CD4-positive, alpha-beta T cell treated with Interleukin-1 beta for 1 hour (primary cell): ENCODE data around the gene FKBP8.
"Not testable (repeated sequence)": the region's sequence is repeated elsewhere in the genome, so short reads cannot be mapped to it uniquely, and the experiment has no call there.

Experiments
- DNase-seq, 2 donors: peaks; one replicate each; pipeline ENCODE4 v3.0.0-alpha.2; 2020 to 2022

The FKBP8 gene

DNA sequence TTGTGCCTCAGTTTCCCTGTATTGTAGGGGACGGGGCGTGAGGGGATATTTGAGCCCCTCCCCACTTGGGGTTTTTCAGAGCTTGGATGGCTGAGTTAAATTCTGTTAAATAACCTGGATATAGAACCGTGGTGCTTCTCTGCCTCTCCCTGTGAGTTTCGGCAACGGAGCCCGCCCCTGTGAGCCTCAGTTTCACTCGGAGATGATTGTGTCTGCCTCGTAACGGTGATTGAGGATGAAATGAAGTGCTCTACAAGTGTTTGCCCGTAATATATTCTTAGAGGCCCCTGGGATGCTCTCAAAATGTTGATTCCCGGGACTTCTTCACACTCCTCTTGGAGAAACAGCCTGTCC, 14.8 kb upstream of the FKBP8 start:
- DNase-seq = peak in 1 of 2 donors; percentile 25

DNA sequence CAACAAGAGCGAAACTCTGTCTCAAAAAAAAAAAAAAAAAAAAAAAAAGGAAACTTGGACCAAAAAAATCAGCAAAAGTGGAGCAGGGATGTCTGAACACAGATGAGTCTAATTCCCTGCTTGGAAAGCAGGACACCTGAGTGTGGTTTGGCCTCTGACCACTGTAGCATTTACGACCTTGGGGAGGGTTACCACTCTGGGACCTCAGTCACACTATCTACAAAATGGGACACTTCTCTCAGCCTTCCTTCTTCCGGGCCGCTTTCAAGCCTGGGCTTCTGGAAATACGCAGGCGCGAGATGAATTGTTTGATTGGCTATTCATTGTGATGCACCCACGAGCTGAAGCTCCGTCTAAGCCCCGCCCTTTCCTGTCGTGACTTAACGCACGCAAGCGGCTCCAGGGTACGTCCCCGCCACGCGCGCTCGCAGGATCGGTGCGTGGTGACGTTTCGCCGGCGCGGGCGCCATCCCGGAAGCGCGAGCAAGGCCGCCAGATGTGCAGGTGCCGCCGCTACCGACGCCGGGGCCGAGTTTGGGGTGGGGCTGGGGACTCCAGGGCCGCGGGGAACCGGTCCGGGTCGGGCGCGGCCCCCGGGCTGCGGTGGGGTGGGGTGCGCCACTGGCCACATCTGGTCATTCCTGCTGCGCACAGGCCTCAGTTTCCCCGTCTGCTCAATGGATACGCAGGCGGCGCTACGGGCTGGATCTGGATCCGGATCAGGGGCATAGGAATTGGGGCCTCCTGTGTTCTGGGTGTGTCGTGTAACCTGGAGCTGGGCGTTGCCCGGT, 14.2 kb upstream of the FKBP8 start, which contains the start of gene KXD1:
KXD1 (plus strand) TSS at position 460 of the 791 bp plus-strand sequence. CDS start 4,187 bp downstream, outside the sequence.
- DNase-seq = peak; percentile 99

DNA sequence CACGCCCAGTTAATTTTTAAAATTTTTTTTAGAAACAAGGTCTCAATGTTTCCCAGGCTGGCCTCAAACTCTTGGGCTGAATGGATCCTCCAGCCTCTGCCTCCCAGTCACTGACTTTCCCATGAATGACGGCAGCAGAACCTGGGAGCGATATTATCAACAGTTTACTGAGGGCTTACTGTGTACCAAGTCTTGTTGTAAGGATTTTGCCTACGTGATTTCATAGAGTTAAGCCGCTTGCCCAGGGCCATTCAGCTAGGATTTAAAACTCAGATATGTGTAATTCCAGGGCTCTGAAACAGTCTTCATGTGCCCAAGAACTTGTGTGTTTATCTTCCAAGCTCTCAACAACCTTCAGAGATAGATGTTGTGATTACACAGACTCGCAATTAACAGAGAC, 8.3 kb upstream of the FKBP8 start:
- DNase-seq = no peak

GRCh38 chr19:18543814-18544475, 572 bp upstream of the FKBP8 start:
- DNase-seq = peak; percentile 86 to 90

DNA sequence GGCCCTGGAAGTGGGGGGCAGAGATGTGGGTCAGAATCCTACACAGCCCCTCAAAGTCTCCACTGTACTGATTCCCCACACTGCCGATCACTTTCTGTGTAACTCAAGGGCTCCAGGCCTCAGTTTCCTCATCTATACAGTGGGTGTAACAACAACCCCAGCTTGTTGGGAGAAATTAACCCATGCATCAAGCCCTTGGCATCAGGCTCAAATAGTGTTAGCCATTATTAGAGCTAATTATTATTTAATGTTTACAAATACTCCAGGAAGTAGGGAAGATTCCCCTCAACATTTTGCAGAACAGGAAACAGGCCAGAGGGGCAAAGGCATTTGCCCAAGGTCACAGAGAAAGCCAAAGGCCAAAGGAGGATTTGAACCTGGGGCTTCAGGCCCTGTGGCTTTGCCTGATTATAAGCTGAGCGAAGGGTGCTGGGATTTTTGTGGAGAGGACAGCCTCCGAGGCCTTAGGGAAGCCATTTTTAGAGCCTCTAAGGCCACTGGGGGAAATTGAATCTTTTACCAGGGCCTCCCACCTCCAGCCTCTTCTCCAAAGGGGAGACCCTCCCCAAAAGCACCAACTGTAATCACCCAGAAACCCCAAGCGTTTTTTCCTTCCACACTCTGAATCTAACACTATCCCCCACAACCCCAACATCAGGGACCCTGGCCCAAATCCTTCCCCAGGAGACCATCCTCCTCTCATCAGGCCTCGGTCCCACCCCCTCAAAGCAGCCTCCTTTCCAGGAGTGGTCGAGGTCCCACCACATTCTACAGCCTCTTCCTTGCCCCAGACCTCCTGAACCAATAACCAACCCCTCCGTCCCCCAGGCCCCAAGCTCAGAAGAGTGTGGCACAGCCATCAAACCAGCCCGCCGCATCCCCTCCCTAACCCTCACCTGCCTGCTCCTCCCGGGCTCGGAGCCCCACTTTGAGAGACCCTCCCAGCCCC, 1.1 kb downstream of the FKBP8 start:
- no peak for DNase-seq

DNA sequence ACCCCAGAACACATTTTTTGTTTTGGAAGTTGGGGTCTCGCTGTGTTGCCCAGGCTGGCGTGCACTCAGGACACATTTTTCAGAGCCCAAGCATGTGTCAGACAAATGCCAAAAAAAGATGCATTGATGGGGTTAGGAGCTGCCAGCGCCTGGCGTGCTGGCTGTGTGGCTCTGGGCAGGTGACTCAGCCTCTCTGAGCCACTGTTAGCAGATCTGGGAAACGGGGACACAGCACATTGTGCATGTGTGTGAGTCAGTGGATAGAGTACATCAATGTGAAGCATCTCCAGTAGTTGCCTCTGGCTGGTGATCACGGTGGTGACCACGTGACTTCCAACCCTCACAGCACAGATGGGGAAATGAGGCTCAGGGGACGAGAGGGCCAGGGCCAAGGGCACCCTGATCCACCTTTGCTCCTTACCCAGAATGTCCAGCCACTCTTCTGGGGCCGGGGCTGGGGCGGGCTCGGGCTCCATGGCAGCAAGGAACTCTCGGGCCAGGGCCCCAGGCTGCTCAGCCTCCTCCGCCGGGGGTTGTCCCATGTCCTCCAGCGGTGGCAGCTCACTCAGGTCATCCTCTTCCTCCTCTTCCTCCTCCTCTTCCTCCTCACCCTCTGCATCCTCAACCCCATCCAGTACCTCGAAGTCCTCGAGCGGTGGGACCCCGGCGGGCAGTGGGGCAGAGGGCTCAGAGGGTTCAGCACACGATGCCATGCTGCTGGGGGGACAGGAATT, 1.9 kb downstream of the FKBP8 start:
- DNase-seq = no peak

GRCh38 chr19:18540200-18540599, 3.2 kb downstream of the FKBP8 start:
- DNase-seq = not testable (repeated sequence)

- DNase-seq = no peak
Observed at GRCh38 chr19:18539372-18539771, 4.0 kb downstream of the FKBP8 start.

GRCh38 chr19:18538115-18538514, 5.3 kb downstream of the FKBP8 start:
- DNase-seq = no peak

DNA sequence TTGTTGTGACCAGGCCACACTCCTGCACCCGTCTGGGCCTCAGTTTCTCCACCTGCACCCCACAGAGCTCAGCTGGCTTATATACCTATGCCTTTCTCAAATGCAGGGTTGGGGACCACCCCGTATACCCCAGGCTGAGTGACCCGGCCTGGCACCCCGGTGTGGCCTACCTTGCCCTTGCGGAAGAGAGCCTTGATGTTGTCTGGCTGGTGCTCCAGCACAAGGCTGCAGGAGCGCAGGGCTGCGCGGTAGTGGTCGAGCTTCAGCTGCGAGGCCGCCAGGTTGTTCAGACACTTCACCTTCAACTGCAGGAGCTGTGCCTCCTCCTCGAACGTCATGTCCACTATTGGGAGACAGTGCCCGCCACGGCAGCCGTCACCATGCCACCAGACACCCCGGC, 5.9 kb downstream of the FKBP8 start:
- DNase-seq = no peak

DNA sequence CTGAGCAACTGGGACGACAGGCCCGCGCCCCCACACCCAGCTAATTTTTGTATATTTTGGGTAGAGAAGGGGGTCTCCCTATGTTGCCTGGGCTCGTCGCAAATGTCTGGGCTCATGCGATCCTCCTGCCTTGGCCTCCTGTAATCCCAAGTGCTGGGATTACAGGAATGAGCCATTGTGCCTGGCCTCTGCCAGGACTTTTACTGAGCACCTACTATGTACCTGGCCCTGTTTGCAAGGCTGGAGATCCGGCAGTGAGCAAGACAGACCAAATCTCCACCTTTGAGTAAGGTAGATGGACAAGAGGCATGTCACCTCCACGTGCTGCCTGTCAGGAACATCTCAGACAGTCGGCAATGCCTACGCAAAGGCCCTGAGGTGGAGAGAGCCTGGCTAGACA, 6.9 kb downstream of the FKBP8 start:
- no peak for DNase-seq

- no peak for DNase-seq
Observed at GRCh38 chr19:18533058-18533457, 10.3 kb downstream of the FKBP8 start.

DNA sequence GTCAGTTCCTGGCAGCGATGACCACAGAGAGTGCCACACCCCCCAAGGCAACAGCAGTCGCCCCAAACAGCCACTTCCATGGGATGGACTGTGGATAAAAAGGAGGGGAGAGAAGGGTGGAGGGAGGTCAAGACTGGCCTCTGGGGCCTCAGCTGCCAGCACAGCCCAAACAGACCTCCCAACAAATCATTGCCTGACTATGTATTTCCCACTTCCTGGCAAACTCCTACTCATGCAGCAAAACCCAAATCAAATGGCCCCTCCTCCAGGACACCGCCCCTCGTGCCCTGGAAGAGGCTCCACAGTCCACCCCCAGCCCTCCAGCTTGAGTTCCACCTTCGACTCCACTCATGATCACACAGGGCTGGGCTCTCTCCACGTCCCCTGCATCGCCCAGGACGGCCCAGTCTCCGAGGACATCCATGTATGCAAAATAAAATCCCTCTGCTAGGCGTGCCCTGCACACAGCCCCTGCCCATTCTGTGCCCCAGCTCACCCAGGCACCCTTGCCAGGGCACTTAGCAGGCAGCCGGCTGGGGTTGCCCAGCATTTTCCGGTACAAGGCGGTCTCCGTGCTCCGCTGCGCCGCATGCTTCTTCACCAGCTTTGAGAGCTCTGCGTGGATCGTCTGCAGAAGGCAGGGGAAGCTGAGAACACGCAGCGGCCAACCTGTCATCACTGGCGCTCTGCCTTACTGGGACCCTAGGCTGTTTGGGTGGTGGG, 11.0 kb downstream of the FKBP8 start:
- DNase-seq = no peak

DNA sequence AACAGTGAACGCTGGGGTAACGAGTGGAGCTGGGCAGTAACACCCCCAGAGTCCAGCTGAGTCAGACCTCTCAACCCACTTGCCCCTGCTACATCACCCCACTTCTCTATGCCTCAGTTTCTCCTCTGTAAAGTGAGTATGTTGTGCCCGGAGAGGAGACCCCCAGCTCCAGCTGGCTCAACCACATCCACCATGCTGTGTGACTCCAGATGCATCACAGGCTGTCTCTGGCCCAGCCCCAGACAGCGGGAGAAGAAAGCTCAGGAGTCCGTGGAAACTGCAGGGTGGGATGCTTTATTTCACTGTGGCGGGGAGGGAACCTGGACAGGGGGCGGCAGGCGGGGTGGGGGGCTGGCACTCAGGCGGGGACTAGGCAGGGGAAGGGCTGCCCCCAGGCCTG, 11.9 kb downstream of the FKBP8 start:
- no peak for DNase-seq

GRCh38 chr19:18529782-18530181, 13.6 kb downstream of the FKBP8 start:
- DNase-seq = no peak

DNA sequence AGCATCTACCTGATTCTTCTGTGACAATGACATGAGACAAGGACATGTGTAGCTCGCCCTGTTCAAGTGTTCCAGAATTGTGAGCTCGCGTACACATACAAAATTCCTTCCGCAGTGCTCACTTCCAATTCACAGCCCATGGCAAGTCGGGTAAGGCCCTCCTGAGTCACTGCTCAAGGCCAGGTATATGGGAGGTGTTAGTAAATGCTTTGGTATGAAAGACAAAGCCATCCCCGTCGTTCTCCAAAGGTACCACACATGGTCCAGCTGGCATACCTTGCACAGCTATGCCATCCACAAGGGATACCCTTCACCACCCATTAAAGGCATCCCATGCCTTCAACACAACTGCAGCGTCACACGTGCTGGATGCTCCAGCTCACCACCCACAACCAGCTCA, 17.1 kb downstream of the FKBP8 start:
- no peak for DNase-seq

GRCh38 chr19:18523841-18524240, 19.5 kb downstream of the FKBP8 start:
- no peak for DNase-seq

GRCh38 chr19:18522862-18523440, 20.4 kb downstream of the FKBP8 start:
- not testable (repeated sequence) for DNase-seq

- DNase-seq = peak; percentile 100
Observed at GRCh38 chr19:18522124-18522861, 21.1 kb downstream of the FKBP8 start.

GRCh38 chr19:18521692-18522123, 21.7 kb downstream of the FKBP8 start, which contains the start of gene ELL:
Gene ELL (minus strand): TSS chr19:18522070. CDS start chr19:18522055, 15 bp downstream.
- no peak for DNase-seq
